ENCODE measurements around the gene RANBP9. TPM values are rescaled to one million over a fixed set of nuclear protein-coding genes. Genes with fewer than 3 reads are reported as not detected.

Gene RANBP9
- total RNA-seq, 1 donor, result 53.9 TPM

DNA sequence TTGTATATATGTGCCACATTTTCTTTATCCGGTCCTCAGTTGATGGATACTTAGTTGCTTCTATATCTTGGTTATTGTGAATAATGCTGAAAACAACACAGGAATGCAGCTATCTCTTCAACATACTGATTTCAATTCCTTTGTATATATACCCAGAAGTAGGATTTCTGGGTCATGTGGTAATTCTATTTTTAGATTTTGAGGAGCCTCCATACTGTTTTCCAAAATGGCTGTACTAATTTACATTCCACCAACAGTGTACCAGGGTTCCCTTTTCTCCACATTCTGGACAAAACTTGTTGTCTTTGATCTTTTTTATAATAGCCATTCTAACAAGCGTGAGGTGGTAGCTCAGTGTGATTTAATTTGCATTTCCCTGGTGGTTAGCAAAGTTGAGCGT lies 135.6 kb downstream of the RANBP9 start:
- no peaks in the 10 kb centered on the region for H3K36me3 ChIP-seq (ENCODE audit: insufficient read depth, low read length)
- H3K4me3 ChIP-seq (ENCODE audit: insufficient read depth, low read length), result no peak overlapping the region
- H3K4me2 ChIP-seq (ENCODE audit: insufficient read depth, low read length), result no peak overlapping the region
- TF ChIP-seq, protein P1, sequence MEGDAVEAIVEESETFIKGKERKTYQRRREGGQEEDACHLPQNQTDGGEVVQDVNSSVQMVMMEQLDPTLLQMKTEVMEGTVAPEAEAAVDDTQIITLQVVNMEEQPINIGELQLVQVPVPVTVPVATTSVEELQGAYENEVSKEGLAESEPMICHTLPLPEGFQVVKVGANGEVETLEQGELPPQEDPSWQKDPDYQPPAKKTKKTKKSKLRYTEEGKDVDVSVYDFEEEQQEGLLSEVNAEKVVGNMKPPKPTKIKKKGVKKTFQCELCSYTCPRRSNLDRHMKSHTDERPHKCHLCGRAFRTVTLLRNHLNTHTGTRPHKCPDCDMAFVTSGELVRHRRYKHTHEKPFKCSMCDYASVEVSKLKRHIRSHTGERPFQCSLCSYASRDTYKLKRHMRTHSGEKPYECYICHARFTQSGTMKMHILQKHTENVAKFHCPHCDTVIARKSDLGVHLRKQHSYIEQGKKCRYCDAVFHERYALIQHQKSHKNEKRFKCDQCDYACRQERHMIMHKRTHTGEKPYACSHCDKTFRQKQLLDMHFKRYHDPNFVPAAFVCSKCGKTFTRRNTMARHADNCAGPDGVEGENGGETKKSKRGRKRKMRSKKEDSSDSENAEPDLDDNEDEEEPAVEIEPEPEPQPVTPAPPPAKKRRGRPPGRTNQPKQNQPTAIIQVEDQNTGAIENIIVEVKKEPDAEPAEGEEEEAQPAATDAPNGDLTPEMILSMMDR (IDR thresholded peaks at IDR 0.05; ENCODE audit: extremely low read depth, low read depth, low read length), result no peak
- no peak overlapping the region for H3K27ac ChIP-seq (ENCODE audit: low read depth, low read length)
- H3K4me1 ChIP-seq (ENCODE audit: insufficient read depth, low read length), result peaks cover 6% of the 10 kb centered on the region
- no peaks in the 10 kb centered on the region for H3K27me3 ChIP-seq (ENCODE audit: insufficient read depth, low read length)
- DNase-seq (ENCODE audit: insufficient read length, low spot score, missing footprints), result no peak
- H4K20me1 ChIP-seq (ENCODE audit: insufficient read depth, low read length), result peaks cover 4% of the 10 kb centered on the region
- no peaks in the 10 kb centered on the region for H3K9me3 ChIP-seq (ENCODE audit: low read depth, low read length)
- H2AFZ ChIP-seq (ENCODE audit: low read length), result no peak overlapping the region
- H3K79me2 ChIP-seq (ENCODE audit: insufficient read depth, low read length), result peaks cover 11% of the 10 kb centered on the region

DNA sequence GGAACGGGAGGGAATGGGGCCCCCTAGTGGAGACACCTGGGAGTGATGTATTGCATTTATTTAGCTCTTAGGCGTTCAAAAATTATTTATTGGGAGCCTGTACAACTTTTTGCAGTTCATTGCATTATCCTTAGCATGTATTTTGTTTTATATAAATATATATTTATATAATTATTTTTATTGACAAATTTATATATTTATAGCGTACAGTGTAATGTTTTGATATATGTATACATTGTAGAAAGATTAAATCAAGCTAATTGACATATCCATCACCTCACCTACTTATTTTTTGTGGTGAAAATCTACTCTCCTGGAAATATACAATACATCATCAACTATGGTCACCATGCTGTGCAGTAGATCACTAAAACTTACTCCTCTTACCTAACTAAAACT lies 136.3 kb downstream of the RANBP9 start:
- peak overlapping the region; percentile 90 for H3K4me3 ChIP-seq (ENCODE audit: insufficient read depth, low read length)
- no peak for DNase-seq (ENCODE audit: insufficient read length, low spot score, missing footprints)
- peaks cover 4% of the 10 kb centered on the region for H4K20me1 ChIP-seq (ENCODE audit: insufficient read depth, low read length)
- no peaks in the 10 kb centered on the region for H3K9me3 ChIP-seq (ENCODE audit: low read depth, low read length)
- H3K4me1 ChIP-seq (ENCODE audit: insufficient read depth, low read length), result peaks cover 6% of the 10 kb centered on the region
- H3K79me2 ChIP-seq (ENCODE audit: insufficient read depth, low read length), result peaks cover 11% of the 10 kb centered on the region
- H2AFZ ChIP-seq (ENCODE audit: low read length), result peak overlapping the region; percentile 97
- H3K4me2 ChIP-seq (ENCODE audit: insufficient read depth, low read length), result peak overlapping the region; percentile 95
- H3K27me3 ChIP-seq (ENCODE audit: insufficient read depth, low read length), result no peaks in the 10 kb centered on the region
- TF ChIP-seq, protein P1 (IDR thresholded peaks at IDR 0.05; ENCODE audit: extremely low read depth, low read depth, low read length), result peak; percentile 77
- peak overlapping the region; percentile 84 for H3K27ac ChIP-seq (ENCODE audit: low read depth, low read length)
- no peaks in the 10 kb centered on the region for H3K36me3 ChIP-seq (ENCODE audit: insufficient read depth, low read length)

DNA sequence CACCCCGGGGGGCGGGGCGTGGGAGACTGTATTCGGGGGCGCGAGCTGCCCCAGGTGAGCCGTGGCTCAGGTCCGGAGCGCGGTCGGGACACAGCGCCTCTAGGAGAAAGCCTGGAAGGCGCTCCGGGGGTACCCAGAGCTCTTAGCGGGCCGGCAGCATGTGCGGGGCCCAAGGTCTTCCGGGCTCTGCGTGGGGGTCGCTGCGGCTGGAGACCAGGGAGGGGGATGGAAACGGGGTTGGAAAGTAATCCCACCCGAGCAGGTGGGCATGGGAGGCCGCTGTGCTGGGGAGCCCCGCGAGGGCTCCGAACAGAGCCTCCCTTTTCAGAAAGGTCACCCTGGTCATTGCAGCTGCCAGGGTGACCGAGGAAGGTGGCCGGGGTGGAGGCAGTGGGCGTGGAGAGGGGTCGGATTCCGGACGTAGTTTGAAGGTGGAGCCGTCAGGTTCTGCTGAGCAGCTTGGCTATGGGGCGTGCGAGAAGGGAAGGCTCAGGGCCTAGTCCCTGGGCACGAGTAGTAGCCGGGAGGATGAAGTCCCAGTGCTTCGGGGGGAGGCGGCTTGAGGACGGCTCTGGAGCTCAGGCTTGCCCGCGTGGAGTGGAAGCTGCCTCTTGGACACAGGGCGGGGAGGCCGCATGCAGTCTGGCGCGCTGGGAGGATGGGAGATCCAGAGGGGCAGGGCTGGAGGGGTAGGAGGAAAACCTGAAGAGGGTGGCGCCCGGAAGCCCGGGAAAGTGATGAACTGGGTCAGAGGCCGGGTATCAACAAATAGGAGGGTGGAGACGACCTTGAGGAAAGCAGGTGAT lies 136.9 kb downstream of the RANBP9 start, which contains the start of gene SIRT5:
TSS of gene SIRT5 (plus strand) at position 31 of the 806 bp plus-strand sequence. CDS start 9,510 bp downstream, outside the sequence.
- TF ChIP-seq, protein P1 (IDR thresholded peaks at IDR 0.05; ENCODE audit: extremely low read depth, low read depth, low read length), result no peak
- Histone ChIP-seq H3K27me3 (ENCODE audit: insufficient read depth, low read length) (no peaks in the 10 kb centered on the region), H3K4me1 (ENCODE audit: insufficient read depth, low read length) (peaks cover 6% of the 10 kb centered on the region), H3K4me2 (ENCODE audit: insufficient read depth, low read length) (peak within 1 kb of the TSS; percentile 95), H3K79me2 (ENCODE audit: insufficient read depth, low read length) (peaks cover 11% of the 10 kb centered on the region), H3K4me3 (ENCODE audit: insufficient read depth, low read length) (peak within 1 kb of the TSS; percentile 90), H2AFZ (ENCODE audit: low read length) (peak within 1 kb of the TSS; percentile 97), H3K27ac (ENCODE audit: low read depth, low read length) (peak within 1 kb of the TSS; percentile 84), H3K36me3 (ENCODE audit: insufficient read depth, low read length) (no peaks in the 10 kb centered on the region), H4K20me1 (ENCODE audit: insufficient read depth, low read length) (peaks cover 4% of the 10 kb centered on the region), H3K9me3 (ENCODE audit: low read depth, low read length) (no peaks in the 10 kb centered on the region)
- peak; percentile 95 for DNase-seq (ENCODE audit: insufficient read length, low spot score, missing footprints)

DNA sequence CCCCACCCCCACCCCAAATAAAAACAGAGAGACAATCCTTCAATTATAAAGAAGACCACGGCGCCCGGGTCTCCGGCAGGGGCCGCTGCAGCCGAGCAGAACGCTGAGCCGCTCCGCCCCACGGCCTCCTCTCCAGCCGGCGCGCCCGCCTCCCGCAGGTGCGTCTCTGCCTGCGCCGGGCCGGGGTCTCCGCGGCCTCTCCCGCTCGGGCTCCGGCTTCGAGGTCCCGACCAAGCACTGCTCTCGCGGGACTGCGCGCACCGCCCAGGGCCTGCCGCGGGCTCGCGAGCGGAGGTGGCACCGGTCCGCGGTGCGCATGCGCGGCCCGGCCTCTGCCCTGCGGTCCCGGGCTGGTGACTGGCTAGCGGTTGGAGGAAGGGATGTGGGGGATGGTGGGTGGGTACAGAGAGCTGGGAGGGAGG lies 137.5 kb downstream of the RANBP9 start:
- H3K27me3 ChIP-seq (ENCODE audit: insufficient read depth, low read length), result no peaks in the 10 kb centered on the region
- H3K9me3 ChIP-seq (ENCODE audit: low read depth, low read length), result no peaks in the 10 kb centered on the region
- H3K4me2 ChIP-seq (ENCODE audit: insufficient read depth, low read length), result peak overlapping the region; percentile 95
- H2AFZ ChIP-seq (ENCODE audit: low read length), result peak overlapping the region; percentile 97
- peaks cover 6% of the 10 kb centered on the region for H3K4me1 ChIP-seq (ENCODE audit: insufficient read depth, low read length)
- H4K20me1 ChIP-seq (ENCODE audit: insufficient read depth, low read length), result peaks cover 4% of the 10 kb centered on the region
- TF ChIP-seq, protein P1 (IDR thresholded peaks at IDR 0.05; ENCODE audit: extremely low read depth, low read depth, low read length), result peak; percentile 8
- H3K4me3 ChIP-seq (ENCODE audit: insufficient read depth, low read length), result peak overlapping the region; percentile 90
- H3K27ac ChIP-seq (ENCODE audit: low read depth, low read length), result peak overlapping the region; percentile 84
- H3K36me3 ChIP-seq (ENCODE audit: insufficient read depth, low read length), result no peaks in the 10 kb centered on the region
- H3K79me2 ChIP-seq (ENCODE audit: insufficient read depth, low read length), result peaks cover 11% of the 10 kb centered on the region
- DNase-seq (ENCODE audit: insufficient read length, low spot score, missing footprints), result peak; percentile 99
